22Rv1 (cell line): ENCODE data around the gene FRRS1L.

ENCODE experiments used
- H3K27ac ChIP-seq: fragments of 450-650 bp; 2 replicates; pipeline ENCODE4 v1.5.1; 2017
- CTCF ChIP-seq: fragments of 450-650 bp; IDR thresholded peaks from 2 replicates; pipeline ENCODE4 v1.5.1; 2017; ENCODE audit warnings: mild to moderate bottlenecking
- ZFX ChIP-seq: fragments of 450-650 bp; IDR thresholded peaks from 2 replicates; pipeline ENCODE4 v1.6.1; 2017; ENCODE audit warnings: antibody characterized with exemption, borderline replicate concordance

FRRS1L gene

GRCh38 chr9:109171926-109172325 lies 4.9 kb upstream of the FRRS1L start:
- H3K27ac ChIP-seq, result no peak overlapping the region
- TF ChIP-seq CTCF (no peak), ZFX (no peak)

DNA sequence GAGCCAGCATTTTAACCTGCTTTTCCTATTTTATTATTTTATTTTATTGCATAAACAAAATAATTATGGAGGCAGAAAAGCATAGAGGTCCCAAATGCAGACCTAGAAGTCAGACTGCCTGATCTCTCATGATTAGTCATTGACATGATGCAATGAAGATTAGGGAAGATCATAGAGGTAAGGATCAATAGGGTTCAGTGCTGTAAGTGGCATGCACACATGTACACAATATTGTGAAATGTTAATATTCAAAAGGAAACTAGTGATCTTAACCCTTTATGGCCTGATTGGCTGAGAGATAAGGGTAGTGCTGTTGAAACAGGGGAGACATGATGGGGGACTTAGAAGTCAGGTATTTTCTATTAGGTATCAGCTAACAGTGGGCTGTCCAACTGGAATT lies 1.1 kb upstream of the FRRS1L start:
- no peak overlapping the region for H3K27ac ChIP-seq
- TF ChIP-seq CTCF, result no peak
- TF ChIP-seq ZFX, result no peak

DNA sequence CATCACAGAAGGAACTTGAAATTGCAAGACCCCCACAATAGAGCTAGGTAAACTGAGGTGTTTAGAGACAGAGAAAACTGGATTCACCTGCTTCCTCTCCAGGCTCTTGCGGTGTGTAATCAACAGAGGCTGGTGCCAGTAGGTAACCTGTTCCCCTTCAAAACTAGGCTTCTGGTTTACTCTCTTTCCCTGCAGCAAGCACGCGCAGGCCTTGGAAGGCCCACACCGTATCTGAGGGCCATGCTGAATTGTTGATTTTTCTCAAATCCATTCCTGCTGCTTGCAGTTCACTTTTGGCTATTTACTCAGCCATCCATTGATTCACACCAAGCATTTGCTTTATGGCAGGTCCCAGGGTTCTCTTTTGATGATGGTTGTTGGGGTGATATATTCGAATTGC lies 667 bp upstream of the FRRS1L start:
- no peak overlapping the region for H3K27ac ChIP-seq
- TF ChIP-seq CTCF (no peak), ZFX (no peak)

DNA sequence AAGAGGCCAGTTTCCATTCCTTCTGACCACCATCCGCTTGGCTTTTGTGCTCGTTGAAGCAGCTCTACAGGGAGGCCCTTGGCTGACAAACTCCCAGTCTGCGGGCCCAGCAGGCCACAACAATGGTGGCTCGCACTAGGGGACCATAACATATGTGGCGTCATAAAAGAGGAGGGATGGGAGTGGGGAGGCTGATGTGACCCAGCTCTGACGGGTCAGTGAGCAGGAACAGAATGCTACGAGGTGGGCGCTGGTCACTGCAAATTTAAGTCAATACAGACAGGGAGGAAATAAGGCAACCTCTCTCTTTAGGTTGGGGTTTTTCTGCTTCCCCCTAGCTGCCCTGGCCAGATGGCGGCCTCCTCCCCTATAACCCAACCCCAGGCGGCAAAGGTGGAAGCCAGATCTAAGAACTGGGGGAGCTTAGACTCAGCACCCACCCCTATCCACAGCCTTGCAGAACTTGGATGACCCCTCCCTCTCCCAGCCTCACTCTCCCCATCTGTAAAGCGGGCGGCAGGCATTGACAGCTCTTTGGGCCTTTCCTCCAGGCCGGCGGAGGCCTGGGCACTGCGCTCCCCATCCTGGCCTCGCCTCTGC lies 778 bp downstream of the FRRS1L start:
- TF ChIP-seq CTCF, result no peak
- TF ChIP-seq ZFX, result no peak
- H3K27ac ChIP-seq, result no peak overlapping the region

DNA sequence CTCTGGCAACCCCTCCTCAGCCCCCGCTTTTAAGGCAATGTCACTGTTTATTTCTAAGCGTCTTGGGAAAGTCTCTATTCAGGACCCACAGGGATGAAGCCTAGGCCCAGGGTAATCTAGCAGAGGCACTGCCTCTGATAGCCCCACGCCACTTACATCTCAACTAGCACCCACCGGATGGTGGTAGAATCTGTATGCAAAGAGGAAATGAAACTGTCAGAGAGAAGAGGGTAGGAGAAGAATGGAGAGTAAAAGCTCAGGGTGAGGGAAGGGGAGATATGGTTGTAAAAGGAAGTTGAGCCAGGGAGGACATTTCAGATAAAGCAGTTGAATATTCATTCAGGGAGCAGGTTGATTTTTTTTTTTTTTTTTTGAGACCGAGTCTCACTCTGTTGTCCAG lies 3.0 kb downstream of the FRRS1L start:
- TF ChIP-seq CTCF, result no peak
- TF ChIP-seq ZFX, result no peak
- no peak overlapping the region for H3K27ac ChIP-seq

- no peak for TF ChIP-seq ZFX
- TF ChIP-seq CTCF, result no peak
- no peak overlapping the region for H3K27ac ChIP-seq
Observed at GRCh38 chr9:109163194-109163593, 3.9 kb downstream of the FRRS1L start.

- H3K27ac ChIP-seq, result no peak overlapping the region
- TF ChIP-seq CTCF, result no peak
- TF ChIP-seq ZFX, result no peak
Observed at GRCh38 chr9:109162677-109163076, 4.4 kb downstream of the FRRS1L start.
